ENCODE data around the gene PUM1. TPM values are rescaled to one million over a fixed set of nuclear protein-coding genes. Genes with fewer than 3 reads are reported as not detected.

The PUM1 gene
- total RNA-seq, 6 experiments from 2014 or later: 83.6 to 95.4 (median 90.8) TPM

- H3K4me3 Mint-ChIP-seq: no peak overlapping the region
- H3K27ac Mint-ChIP-seq: no peak overlapping the region
- TF ChIP-seq CTCF (IDR thresholded peaks at IDR 0.05): no peak
- no peaks in the 10 kb centered on the region for H3K27me3 Mint-ChIP-seq (ENCODE audit: insufficient read depth)
- H3K4me1 Mint-ChIP-seq (ENCODE audit: low read depth): no peaks in the 10 kb centered on the region
- no peaks in the 10 kb centered on the region for H3K36me3 Mint-ChIP-seq (ENCODE audit: low read depth)
- no peaks in the 10 kb centered on the region for H3K9me3 Mint-ChIP-seq
- DNase-seq: no peak
Measured at GRCh38 chr1:31072304-31072746, 6.8 kb upstream of the PUM1 start.

- H3K9me3 Mint-ChIP-seq: no peaks in the 10 kb centered on the region
- H3K4me3 Mint-ChIP-seq: no peak overlapping the region
- no peak for TF ChIP-seq CTCF (IDR thresholded peaks at IDR 0.05)
- no peak overlapping the region for H3K27ac Mint-ChIP-seq
- DNase-seq: no peak
- peaks cover 9% of the 10 kb centered on the region for H3K36me3 Mint-ChIP-seq (ENCODE audit: low read depth)
- H3K4me1 Mint-ChIP-seq (ENCODE audit: low read depth): no peaks in the 10 kb centered on the region
- H3K27me3 Mint-ChIP-seq (ENCODE audit: insufficient read depth): no peaks in the 10 kb centered on the region
Measured at GRCh38 chr1:31069392-31069791, 3.9 kb upstream of the PUM1 start.

GRCh38 chr1:31064718-31065309, 703 bp downstream of the PUM1 start:
- peak overlapping the region; percentile 100 for H3K27ac Mint-ChIP-seq
- H3K36me3 Mint-ChIP-seq (ENCODE audit: low read depth): peaks cover 18% of the 10 kb centered on the region
- no peaks in the 10 kb centered on the region for H3K9me3 Mint-ChIP-seq
- no peak for DNase-seq
- TF ChIP-seq CTCF (IDR thresholded peaks at IDR 0.05): no peak
- peaks cover 16% of the 10 kb centered on the region for H3K4me1 Mint-ChIP-seq (ENCODE audit: low read depth)
- H3K27me3 Mint-ChIP-seq (ENCODE audit: insufficient read depth): no peaks in the 10 kb centered on the region
- H3K4me3 Mint-ChIP-seq: peak overlapping the region; percentile 99

- no peak for TF ChIP-seq CTCF (IDR thresholded peaks at IDR 0.05)
- DNase-seq: no peak
Measured at GRCh38 chr1:31064111-31064717, 1.3 kb downstream of the PUM1 start.

GRCh38 chr1:31063631-31064030, 1.9 kb downstream of the PUM1 start:
- peak overlapping the region; percentile 99 for H3K4me3 Mint-ChIP-seq
- no peak for TF ChIP-seq CTCF (IDR thresholded peaks at IDR 0.05)
- no peaks in the 10 kb centered on the region for H3K9me3 Mint-ChIP-seq
- peak overlapping the region; percentile 100 for H3K27ac Mint-ChIP-seq
- H3K4me1 Mint-ChIP-seq (ENCODE audit: low read depth): peaks cover 21% of the 10 kb centered on the region
- H3K27me3 Mint-ChIP-seq (ENCODE audit: insufficient read depth): no peaks in the 10 kb centered on the region
- H3K36me3 Mint-ChIP-seq (ENCODE audit: low read depth): peaks cover 18% of the 10 kb centered on the region
- no peak for DNase-seq

More at GRCh38 chr1:31064111-31064717, 1.3 kb downstream of the PUM1 start:
- Mint-ChIP-seq H3K4me1 (ENCODE audit: low read depth) (peaks cover 18% of the 10 kb centered on the region), H3K4me3 (peak overlapping the region; percentile 99), H3K36me3 (ENCODE audit: low read depth) (peaks cover 18% of the 10 kb centered on the region), H3K9me3 (no peaks in the 10 kb centered on the region), H3K27me3 (ENCODE audit: insufficient read depth) (no peaks in the 10 kb centered on the region), H3K27ac (peak overlapping the region; percentile 100)

All from HFFc6 (cell line).